NCI-H1417 treated with DMSO at 0.1 percent for 48 hours (cell line): ENCODE results near the gene NT5DC2.
"Not testable (repeated sequence)": the region's sequence is repeated elsewhere in the genome, so short reads cannot be mapped to it uniquely, and the experiment has no call there.

Experiments used
- DNase-seq: peaks from one replicate; lab custom pipeline; 2025; lab: John Stamatoyannopoulos, UW

NT5DC2 gene

GRCh38 chr3:52537165-52537620 is 3.5 kb upstream of the NT5DC2 start:
- DNase-seq = no peak

- peak; percentile 76 for DNase-seq
Observed at GRCh38 chr3:52536369-52537164, 2.9 kb upstream of the NT5DC2 start, which contains the start of gene UQCC5. Gene UQCC5, plus strand, starts transcription at chr3:52536605. Its CDS starts 151 bp downstream, at chr3:52536756.

- no peak for DNase-seq
Observed at GRCh38 chr3:52536112-52536368, 2.4 kb upstream of the NT5DC2 start.

GRCh38 chr3:52535411-52536111 is 1.9 kb upstream of the NT5DC2 start:
- no peak for DNase-seq

- no peak for DNase-seq
Observed at GRCh38 chr3:52534281-52535183, 875 bp upstream of the NT5DC2 start.

- no peak for DNase-seq
Observed at GRCh38 chr3:52532838-52533622, 627 bp downstream of the NT5DC2 start.

- no peak for DNase-seq
Observed at GRCh38 chr3:52532517-52532837, 1.2 kb downstream of the NT5DC2 start.

GRCh38 chr3:52531860-52532516 is 1.7 kb downstream of the NT5DC2 start:
- no peak for DNase-seq

GRCh38 chr3:52530918-52531826 is 2.5 kb downstream of the NT5DC2 start:
- no peak for DNase-seq

- no peak for DNase-seq
Observed at GRCh38 chr3:52529376-52530333, 4.0 kb downstream of the NT5DC2 start.

- no peak for DNase-seq
Observed at GRCh38 chr3:52528586-52529375, 4.9 kb downstream of the NT5DC2 start.

GRCh38 chr3:52527732-52528585 is 5.7 kb downstream of the NT5DC2 start:
- no peak for DNase-seq

GRCh38 chr3:52527039-52527731 is 6.5 kb downstream of the NT5DC2 start:
- no peak for DNase-seq

GRCh38 chr3:52526671-52527038 is 7.0 kb downstream of the NT5DC2 start:
- not testable (repeated sequence) for DNase-seq

- no peak for DNase-seq
Observed at GRCh38 chr3:52525680-52526561, 7.7 kb downstream of the NT5DC2 start.
